AG09309 (cell line): ENCODE data around the gene KRTAP4-3.

ENCODE experiments used
- DNase-seq: peaks from one replicate; pipeline ENCODE4 v3.0.0-alpha.2; 2010; ENCODE audit warnings: low read depth
- H3K4me3 ChIP-seq: 2 replicates; pipeline ENCODE4 v1.5.1; 2011; ENCODE audit warnings: mild to moderate bottlenecking, low read depth, low read length, moderate library complexity; ENCODE audit not compliant: control insufficient read depth
- TF ChIP-seq, protein P1 (sequence below): IDR thresholded peaks from 2 replicates; pipeline ENCODE4 v1.5.1; 2011; ENCODE audit warnings: mild to moderate bottlenecking, low read depth, low read length, inconsistent platforms; ENCODE audit not compliant: insufficient read depth, control insufficient read depth; ENCODE audit errors: missing control alignments

The KRTAP4-3 gene

DNA sequence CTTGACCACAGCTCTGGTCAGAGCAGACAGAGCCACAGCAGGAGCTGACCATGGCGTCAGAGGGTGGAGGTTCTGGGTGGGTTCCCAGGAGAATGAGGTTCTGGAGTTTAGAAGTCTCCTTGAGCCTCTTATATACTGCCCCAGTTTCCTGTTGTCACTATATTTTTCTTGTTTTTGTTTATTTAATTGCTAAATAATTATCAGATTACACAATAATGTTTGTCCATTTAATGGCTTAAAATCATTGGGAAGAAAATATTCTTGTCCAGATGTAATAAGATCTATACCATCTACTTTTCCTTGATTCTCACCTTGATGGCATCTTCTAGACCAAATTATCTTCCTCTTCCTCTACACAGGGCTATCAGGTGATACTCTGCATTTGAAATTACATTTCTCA lies at the start of gene KRTAP4-3:
TSS of gene KRTAP4-3 (minus strand) at position 101 of the 400 bp plus-strand sequence. CDS start at position 52, 49 bp downstream.
- no peak for DNase-seq
- TF ChIP-seq, protein P1, sequence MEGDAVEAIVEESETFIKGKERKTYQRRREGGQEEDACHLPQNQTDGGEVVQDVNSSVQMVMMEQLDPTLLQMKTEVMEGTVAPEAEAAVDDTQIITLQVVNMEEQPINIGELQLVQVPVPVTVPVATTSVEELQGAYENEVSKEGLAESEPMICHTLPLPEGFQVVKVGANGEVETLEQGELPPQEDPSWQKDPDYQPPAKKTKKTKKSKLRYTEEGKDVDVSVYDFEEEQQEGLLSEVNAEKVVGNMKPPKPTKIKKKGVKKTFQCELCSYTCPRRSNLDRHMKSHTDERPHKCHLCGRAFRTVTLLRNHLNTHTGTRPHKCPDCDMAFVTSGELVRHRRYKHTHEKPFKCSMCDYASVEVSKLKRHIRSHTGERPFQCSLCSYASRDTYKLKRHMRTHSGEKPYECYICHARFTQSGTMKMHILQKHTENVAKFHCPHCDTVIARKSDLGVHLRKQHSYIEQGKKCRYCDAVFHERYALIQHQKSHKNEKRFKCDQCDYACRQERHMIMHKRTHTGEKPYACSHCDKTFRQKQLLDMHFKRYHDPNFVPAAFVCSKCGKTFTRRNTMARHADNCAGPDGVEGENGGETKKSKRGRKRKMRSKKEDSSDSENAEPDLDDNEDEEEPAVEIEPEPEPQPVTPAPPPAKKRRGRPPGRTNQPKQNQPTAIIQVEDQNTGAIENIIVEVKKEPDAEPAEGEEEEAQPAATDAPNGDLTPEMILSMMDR, result no peak
- H3K4me3 ChIP-seq, result no peak within 1 kb of the TSS

DNA sequence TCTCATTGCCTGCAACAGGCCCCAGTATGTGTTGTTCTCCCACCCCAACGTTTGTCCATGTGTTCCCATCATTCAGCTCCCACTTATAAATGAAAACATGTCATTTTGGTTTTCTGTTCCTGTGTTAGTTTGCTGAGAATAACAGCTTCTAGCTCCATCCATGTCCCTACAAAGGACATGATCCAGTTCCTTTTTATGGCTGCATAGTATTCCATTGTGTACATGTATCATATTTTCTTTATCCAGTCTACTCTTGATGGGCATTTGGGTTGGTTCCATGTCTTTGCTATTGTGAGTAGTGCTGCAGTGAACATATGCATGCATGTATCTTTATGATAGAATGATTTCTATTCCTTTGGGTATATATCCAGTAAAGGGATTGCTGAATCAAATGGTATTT lies 47.7 kb upstream of the KRTAP4-3 start:
- TF ChIP-seq, protein P1, result no peak
- H3K4me3 ChIP-seq, result no peak overlapping the region
- no peak for DNase-seq

DNA sequence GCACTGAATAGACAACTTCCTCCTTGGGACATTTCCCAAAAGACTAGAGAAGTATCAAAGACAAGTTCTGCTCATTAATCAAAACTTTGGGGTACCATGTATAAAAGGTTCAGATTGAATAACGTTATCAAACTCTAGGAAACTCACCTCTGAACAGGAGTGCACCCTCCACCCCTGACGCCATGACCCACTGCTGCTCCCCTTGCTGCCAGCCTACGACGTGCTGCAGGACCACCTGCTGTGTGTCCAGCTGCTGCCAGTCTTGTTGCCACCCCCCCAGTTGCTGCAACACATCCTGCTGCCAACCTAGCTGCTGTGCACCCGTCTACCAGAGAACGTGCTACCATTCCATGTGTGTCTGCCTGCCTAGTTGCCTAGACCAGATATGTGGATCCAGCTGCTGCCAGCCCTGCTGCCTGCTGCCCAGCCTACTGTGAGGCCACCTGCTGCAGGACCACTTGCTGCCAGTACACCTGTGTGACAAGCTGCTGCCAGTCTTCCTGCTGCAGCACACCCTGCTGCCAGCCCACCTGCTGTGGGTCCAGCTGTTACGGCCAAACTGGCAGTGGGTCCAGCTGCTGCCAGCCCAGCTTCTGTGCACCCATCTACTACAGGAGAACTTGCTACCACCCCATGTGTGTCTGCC lies 44.6 kb upstream of the KRTAP4-3 start:
- TF ChIP-seq, protein P1, result no peak
- H3K4me3 ChIP-seq, result no peak overlapping the region
- DNase-seq, result no peak

DNA sequence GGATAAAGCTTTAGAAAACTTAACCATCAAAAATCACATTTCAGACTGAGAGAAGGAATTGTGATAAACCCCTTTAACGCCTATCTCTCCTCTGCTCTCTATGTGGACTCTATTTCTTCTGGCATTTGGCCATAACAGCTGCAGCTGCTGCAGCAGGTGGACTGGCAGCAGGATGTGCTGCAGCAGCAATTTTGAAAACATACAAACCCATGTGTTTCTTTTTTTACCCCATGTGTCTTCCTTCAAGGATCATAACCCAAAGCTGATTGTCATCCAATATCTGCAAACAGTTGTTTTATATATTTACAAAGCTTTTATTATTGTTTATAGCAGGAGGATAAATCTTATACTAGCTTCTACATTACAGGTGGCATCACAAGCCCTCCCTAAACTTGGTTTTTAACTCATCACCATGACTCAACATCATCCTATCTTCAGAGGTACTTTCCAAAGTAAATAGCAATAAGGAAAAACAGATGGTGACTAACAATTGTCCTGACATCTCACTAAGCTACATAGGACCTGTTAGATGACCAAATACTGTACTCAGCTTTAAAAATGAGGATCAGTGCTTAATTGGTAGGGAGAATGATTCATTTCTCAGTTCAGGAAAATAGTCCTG lies 43.9 kb upstream of the KRTAP4-3 start:
- TF ChIP-seq, protein P1, result no peak
- no peak overlapping the region for H3K4me3 ChIP-seq
- peak; percentile 52 for DNase-seq

DNA sequence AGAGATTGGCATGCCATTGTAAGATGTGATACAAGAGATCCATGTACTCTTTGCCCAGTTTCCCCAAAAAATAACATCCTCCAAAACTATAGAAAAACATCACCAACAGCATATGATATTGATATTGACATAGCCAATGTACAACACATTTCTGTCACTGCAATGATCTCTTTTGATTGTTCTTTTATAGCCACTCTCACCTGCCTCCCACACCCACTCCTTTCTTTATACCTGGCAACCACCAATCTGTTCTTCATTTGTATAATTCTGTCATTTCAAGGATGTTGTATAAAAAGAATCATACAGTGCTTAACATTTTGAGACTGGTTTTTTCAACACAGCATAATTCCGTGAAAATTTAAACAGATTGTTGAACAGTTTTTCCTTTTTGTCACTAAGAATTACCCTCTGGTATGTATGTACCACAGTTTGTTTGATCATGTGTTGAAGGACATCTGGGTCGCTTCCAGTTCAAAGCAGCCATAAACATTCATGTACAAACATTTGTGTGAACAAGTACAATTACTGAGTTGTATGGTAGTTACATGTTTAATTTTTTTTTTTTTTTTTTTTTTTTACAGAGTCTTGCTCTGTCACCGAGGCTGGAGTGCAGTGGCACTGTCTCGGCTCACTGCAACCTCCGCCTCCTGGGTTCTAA lies 31.5 kb upstream of the KRTAP4-3 start:
- no peak for DNase-seq
- TF ChIP-seq, protein P1, result no peak
- H3K4me3 ChIP-seq, result no peak overlapping the region

DNA sequence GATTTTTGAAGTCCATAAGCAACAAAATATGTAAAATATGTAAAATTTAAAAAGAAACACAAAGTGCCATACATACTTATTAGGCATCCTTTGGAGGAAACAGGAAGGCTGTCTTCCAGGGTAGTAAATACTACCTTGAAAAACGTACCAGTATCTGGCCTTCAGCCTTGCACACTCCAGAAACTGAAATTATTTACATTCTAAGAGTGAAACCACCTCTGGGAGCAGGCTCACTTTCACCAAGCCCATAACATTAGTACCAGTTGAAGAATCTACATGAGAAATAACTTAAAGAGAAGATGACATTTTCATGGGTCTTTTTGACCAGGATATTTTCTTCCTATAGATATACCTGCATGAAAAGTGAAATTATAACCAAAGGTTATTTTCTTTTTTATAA lies 28.0 kb upstream of the KRTAP4-3 start:
- TF ChIP-seq, protein P1, result no peak
- H3K4me3 ChIP-seq, result no peak overlapping the region
- no peak for DNase-seq
